GM19395 (cell line): Measurements from ENCODE around the gene TTC34.

Source experiments
- ATAC-seq: cut with Tn5 transposase; IDR thresholded peaks from one replicate; pipeline ENCODE4 v1.9.1; 2021; ENCODE audit warnings: mild to moderate bottlenecking, moderate library complexity; ENCODE audit not compliant: unreplicated experiment

The TTC34 gene

GRCh38 chr1:2829846-2830615, 28.5 kb upstream of the TTC34 start:
- ATAC-seq: no peak

GRCh38 chr1:2828586-2829250, 27.2 kb upstream of the TTC34 start:
- ATAC-seq: no peak

GRCh38 chr1:2826736-2827292, 25.3 kb upstream of the TTC34 start:
- ATAC-seq: no peak

- ATAC-seq: no peak
Observed at GRCh38 chr1:2826316-2826715, 24.8 kb upstream of the TTC34 start.

- no peak for ATAC-seq
Observed at GRCh38 chr1:2825487-2826189, 24.1 kb upstream of the TTC34 start.

GRCh38 chr1:2824999-2825398, 23.5 kb upstream of the TTC34 start:
- ATAC-seq: no peak

GRCh38 chr1:2823921-2824610, 22.6 kb upstream of the TTC34 start:
- ATAC-seq: no peak

GRCh38 chr1:2822621-2823145, 21.2 kb upstream of the TTC34 start:
- ATAC-seq: no peak

- ATAC-seq: no peak
Observed at GRCh38 chr1:2821966-2822620, 20.6 kb upstream of the TTC34 start.

GRCh38 chr1:2821373-2821955, 20.0 kb upstream of the TTC34 start:
- ATAC-seq: no peak

GRCh38 chr1:2820731-2821372, 19.4 kb upstream of the TTC34 start:
- ATAC-seq: no peak

GRCh38 chr1:2819831-2820730, 18.6 kb upstream of the TTC34 start:
- no peak for ATAC-seq

- ATAC-seq: no peak
Observed at GRCh38 chr1:2819429-2819828, 17.9 kb upstream of the TTC34 start.

GRCh38 chr1:2817784-2818564, 16.5 kb upstream of the TTC34 start:
- ATAC-seq: no peak

- no peak for ATAC-seq
Observed at GRCh38 chr1:2816786-2817185, 15.3 kb upstream of the TTC34 start.

GRCh38 chr1:2815551-2815950, 14.1 kb upstream of the TTC34 start:
- no peak for ATAC-seq

GRCh38 chr1:2814511-2815075, 13.1 kb upstream of the TTC34 start:
- ATAC-seq: no peak
